OCI-LY1 (cell line): Measurements from ENCODE around the gene ARHGEF6.

ENCODE experiments used
- EZH2 ChIP-seq: fragments of 200-600 bp; sonication (generic), shearing (Covaris generic); IDR thresholded peaks from 2 replicates; pipeline ENCODE4 v1.8.0; 2017; ENCODE audit warnings: borderline replicate concordance, mixed run types, mild to moderate bottlenecking, antibody characterized with exemption, low read length, moderate library complexity, mixed read lengths
- TF ChIP-seq, protein P1 (sequence below): fragments of 200-600 bp; sonication (generic), shearing (Covaris generic); IDR thresholded peaks from 2 replicates; pipeline ENCODE4 v1.5.1; 2017; ENCODE audit warnings: mild to moderate bottlenecking, antibody characterized with exemption, low read length, moderate library complexity, mixed read lengths

DNA sequence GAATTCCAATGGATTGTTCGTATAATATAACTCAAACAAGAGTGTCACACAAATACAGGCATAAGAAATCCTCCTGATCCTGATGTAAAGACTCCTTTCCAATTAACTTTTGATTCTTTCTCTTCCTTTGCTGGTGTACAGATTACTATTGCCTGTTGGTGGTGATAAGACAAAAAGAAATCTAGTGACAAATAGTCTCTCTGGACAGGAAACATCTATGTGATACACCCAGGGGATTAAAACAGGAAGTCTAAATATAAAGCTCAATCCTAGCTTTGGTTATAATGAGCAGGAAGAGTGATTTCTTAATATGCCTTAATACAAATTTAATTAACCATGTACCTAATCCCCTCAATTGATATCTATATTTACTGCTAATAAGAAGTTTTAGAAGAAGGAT lies 45.1 kb downstream of the ARHGEF6 start:
- TF ChIP-seq, protein P1, sequence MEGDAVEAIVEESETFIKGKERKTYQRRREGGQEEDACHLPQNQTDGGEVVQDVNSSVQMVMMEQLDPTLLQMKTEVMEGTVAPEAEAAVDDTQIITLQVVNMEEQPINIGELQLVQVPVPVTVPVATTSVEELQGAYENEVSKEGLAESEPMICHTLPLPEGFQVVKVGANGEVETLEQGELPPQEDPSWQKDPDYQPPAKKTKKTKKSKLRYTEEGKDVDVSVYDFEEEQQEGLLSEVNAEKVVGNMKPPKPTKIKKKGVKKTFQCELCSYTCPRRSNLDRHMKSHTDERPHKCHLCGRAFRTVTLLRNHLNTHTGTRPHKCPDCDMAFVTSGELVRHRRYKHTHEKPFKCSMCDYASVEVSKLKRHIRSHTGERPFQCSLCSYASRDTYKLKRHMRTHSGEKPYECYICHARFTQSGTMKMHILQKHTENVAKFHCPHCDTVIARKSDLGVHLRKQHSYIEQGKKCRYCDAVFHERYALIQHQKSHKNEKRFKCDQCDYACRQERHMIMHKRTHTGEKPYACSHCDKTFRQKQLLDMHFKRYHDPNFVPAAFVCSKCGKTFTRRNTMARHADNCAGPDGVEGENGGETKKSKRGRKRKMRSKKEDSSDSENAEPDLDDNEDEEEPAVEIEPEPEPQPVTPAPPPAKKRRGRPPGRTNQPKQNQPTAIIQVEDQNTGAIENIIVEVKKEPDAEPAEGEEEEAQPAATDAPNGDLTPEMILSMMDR: no peak
- no peak for TF ChIP-seq EZH2
